CD14-positive monocyte (primary cell): ENCODE results near the gene ACKR3. TPM values are rescaled to one million over a fixed set of nuclear protein-coding genes. Genes with fewer than 3 reads are reported as not detected.

ENCODE experiments used
- DNase-seq, 3 donors: peaks; one replicate each; pipeline ENCODE4 v3.0.0-alpha.2; 2011 to 2022
- H2AFZ ChIP-seq: 2 replicates; pipeline ENCODE4 v1.6.0; 2012; ENCODE audit warnings: mild to moderate bottlenecking, low read depth, low read length, inconsistent platforms; ENCODE audit not compliant: insufficient read depth, poor library complexity, severe bottlenecking
- H3K27ac ChIP-seq, 2 donors: 1 replicate in 1 of 2; 2 replicates in 1 of 2; pipeline ENCODE4 v1.5.1; 2012 to 2013; ENCODE audit warnings: low read length in 2 of 2, control low read depth in 1 of 2, inconsistent platforms in 1 of 2, low read depth in 1 of 2, mild to moderate bottlenecking in 1 of 2
- H3K27me3 ChIP-seq, 2 donors: one replicate each; pipeline versions ENCODE4 v1.6.0 to v1.6.1; 2011 to 2013; ENCODE audit warnings: low read length in 2 of 2; ENCODE audit not compliant: control insufficient read depth in 2 of 2, insufficient read depth in 2 of 2
- H3K36me3 ChIP-seq, 2 donors: replicated peaks in 1 of 2; 1 replicate in 1 of 2; 2 replicates in 1 of 2; pipeline versions ENCODE4 v1.5.1 to v1.6.1; 2012 to 2013; ENCODE audit warnings: low read length in 2 of 2, control low read depth in 1 of 2, inconsistent platforms in 1 of 2, mild to moderate bottlenecking in 1 of 2; ENCODE audit not compliant: insufficient read depth in 2 of 2, control insufficient read depth in 1 of 2
- H3K4me1 ChIP-seq, 2 donors: 1 replicate in 1 of 2; 2 replicates in 1 of 2; pipeline versions ENCODE4 v1.5.1 to v1.6.1; 2012 to 2013; ENCODE audit warnings: low read length in 2 of 2, control low read depth in 1 of 2, inconsistent platforms in 1 of 2, mild to moderate bottlenecking in 1 of 2, moderate library complexity in 1 of 2; ENCODE audit not compliant: insufficient read depth in 2 of 2, control insufficient read depth in 1 of 2
- H3K4me2 ChIP-seq: replicated peaks from 2 replicates; pipeline ENCODE3; 2012; ENCODE audit warnings: low read length, moderate library complexity, mild to moderate bottlenecking; ENCODE audit not compliant: poor library complexity, severe bottlenecking; ENCODE audit errors: extremely low read depth
- H3K4me3 ChIP-seq, 3 experiments: fragments of 200-600 bp in 1 of 3; sonication (generic) in 1 of 3; replicated peaks in 1 of 3; 1 replicate in 2 of 3; 2 replicates in 1 of 3; pipeline ENCODE4 v1.5.1; 2011 to 2013; ENCODE audit warnings: low read length in 3 of 3, mild to moderate bottlenecking in 3 of 3, control low read depth in 2 of 3, low read depth in 2 of 3, inconsistent platforms in 1 of 3, moderate library complexity in 1 of 3
- H3K79me2 ChIP-seq: 2 replicates; pipeline ENCODE4 v1.6.0; 2012; ENCODE audit warnings: mild to moderate bottlenecking, control low read depth, inconsistent platforms, low read length, moderate library complexity; ENCODE audit not compliant: insufficient read depth
- H3K9ac ChIP-seq: 2 replicates; pipeline ENCODE4 v1.6.0; 2017; ENCODE audit warnings: low read length, mild to moderate bottlenecking; ENCODE audit not compliant: insufficient read depth, poor library complexity, severe bottlenecking
- H3K9me3 ChIP-seq, 2 donors: replicated peaks in 1 of 2; 1 replicate in 1 of 2; 2 replicates in 1 of 2; pipeline versions ENCODE4 v1.5.1 to v1.6.1; 2012 to 2013; ENCODE audit warnings: low read length in 2 of 2, control low read depth in 1 of 2; ENCODE audit not compliant: control insufficient read depth in 1 of 2, insufficient read depth in 1 of 2
- H4K20me1 ChIP-seq: 2 replicates; pipeline ENCODE4 v1.6.0; 2012; ENCODE audit warnings: mild to moderate bottlenecking, low read length, control low read depth, moderate library complexity; ENCODE audit not compliant: insufficient read depth
- H3K27ac Mint-ChIP-seq, 7 donors: one replicate each; pipeline ENCODE4 v1.8.0; 2020; ENCODE audit warnings: mild to moderate bottlenecking in 7 of 7, mixed read lengths in 7 of 7, moderate library complexity in 6 of 7, inconsistent platforms in 2 of 7
- H3K27me3 Mint-ChIP-seq, 3 donors: one replicate each; pipeline ENCODE4 v1.8.0; 2021 to 2022; ENCODE audit warnings: low read depth in 3 of 3, mild to moderate bottlenecking in 3 of 3, mixed read lengths in 3 of 3, moderate library complexity in 3 of 3, inconsistent platforms in 1 of 3
- H3K36me3 Mint-ChIP-seq, 2 donors: one replicate each; pipeline ENCODE4 v1.8.0; 2020; ENCODE audit warnings: mixed read lengths in 2 of 2, inconsistent platforms in 1 of 2, mild to moderate bottlenecking in 1 of 2
- H3K4me1 Mint-ChIP-seq: one replicate; pipeline ENCODE4 v1.8.0; 2020; ENCODE audit warnings: mild to moderate bottlenecking, mixed read lengths
- H3K4me3 Mint-ChIP-seq, 2 donors: one replicate each; pipeline ENCODE4 v1.8.0; 2020; ENCODE audit warnings: mild to moderate bottlenecking in 2 of 2, mixed read lengths in 2 of 2, moderate library complexity in 1 of 2
- H3K9me3 Mint-ChIP-seq, 7 donors: one replicate each; pipeline ENCODE4 v1.8.0; 2020 to 2022; ENCODE audit warnings: mixed read lengths in 7 of 7, mild to moderate bottlenecking in 6 of 7, moderate library complexity in 6 of 7, inconsistent platforms in 2 of 7
- WGBS: methylation state at CpG from one replicate; pipeline ENCODE4 v1.1.5; 2013; ENCODE audit warnings: missing lambda C conversion rate; ENCODE audit not compliant: insufficient coverage; 5-methylcytosine and 5-hydroxymethylcytosine counted together
- intact Hi-C, 2 donors: fragments of 100-400 bp; cut with micrococcal nuclease; formaldehyde crosslinking; loops; one replicate each; pipeline versions ENCODE4 v1.15.0 to v1.15.1; 2023
- polyA plus RNA-seq, 3 donors: library from polyadenylated mRNA; depleted of rRNA in 1 of 3; unstranded in 2 of 3; stranded (reverse) in 1 of 3; fragments of 300-500 nt in 2 of 3; fragments of >200 nt in 1 of 3; fragmentation: Illumina TruSeq in 2 of 3; gene quantifications; 1 replicate in 2 of 3; 2 replicates in 1 of 3; pipeline ENCODE4 v1.2.3, GENCODE V29; 2012 to 2021
- TF ChIP-seq, protein P1 (sequence below): fragments of 200-600 bp; IDR thresholded peaks from one replicate; pipeline ENCODE4 v1.8.0; 2022; ENCODE audit warnings: antibody characterized with exemption, mild to moderate bottlenecking

The ACKR3 gene
- polyA plus RNA-seq, 3 donors = 0.41 to 13.3 (median 0.79) TPM

DNA sequence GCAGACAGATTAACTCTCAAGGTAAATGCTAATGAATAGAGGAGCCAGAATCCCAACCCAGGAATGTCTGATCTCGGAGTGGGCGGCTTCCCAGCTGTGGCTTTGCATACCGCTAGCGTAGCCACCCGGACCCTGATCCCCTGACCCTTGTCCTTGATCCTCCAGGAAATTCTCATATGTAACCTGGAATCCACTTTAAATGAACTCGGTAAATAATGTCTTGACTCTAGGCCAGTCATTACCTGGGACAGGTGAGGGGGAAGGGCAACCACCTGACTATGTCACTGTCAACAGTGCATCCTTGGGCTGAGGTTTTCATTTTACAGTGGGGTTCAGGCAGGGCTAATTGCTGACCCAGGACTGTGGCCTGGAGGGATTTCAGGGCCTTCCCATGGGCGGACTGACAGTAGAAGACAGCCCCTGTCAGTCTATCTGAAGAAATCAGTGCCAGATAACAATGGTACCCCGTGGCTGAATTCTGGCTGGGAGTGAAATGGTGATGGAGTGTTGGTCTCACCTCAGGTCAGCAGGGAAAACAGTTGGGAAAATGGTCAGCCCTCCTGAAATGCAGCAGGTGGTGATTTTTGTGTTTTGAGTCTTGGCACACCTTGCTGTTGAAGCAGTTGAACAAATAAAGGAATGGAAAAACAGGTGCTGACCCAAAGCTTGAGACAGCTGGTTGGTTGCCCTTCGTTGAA lies 9.6 kb downstream of the ACKR3 start:
- H3K4me1 ChIP-seq = no peaks in the 10 kb centered on the region
- H2AFZ ChIP-seq = no peak overlapping the region
- TF ChIP-seq, protein P1, sequence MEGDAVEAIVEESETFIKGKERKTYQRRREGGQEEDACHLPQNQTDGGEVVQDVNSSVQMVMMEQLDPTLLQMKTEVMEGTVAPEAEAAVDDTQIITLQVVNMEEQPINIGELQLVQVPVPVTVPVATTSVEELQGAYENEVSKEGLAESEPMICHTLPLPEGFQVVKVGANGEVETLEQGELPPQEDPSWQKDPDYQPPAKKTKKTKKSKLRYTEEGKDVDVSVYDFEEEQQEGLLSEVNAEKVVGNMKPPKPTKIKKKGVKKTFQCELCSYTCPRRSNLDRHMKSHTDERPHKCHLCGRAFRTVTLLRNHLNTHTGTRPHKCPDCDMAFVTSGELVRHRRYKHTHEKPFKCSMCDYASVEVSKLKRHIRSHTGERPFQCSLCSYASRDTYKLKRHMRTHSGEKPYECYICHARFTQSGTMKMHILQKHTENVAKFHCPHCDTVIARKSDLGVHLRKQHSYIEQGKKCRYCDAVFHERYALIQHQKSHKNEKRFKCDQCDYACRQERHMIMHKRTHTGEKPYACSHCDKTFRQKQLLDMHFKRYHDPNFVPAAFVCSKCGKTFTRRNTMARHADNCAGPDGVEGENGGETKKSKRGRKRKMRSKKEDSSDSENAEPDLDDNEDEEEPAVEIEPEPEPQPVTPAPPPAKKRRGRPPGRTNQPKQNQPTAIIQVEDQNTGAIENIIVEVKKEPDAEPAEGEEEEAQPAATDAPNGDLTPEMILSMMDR = no peak
- Mint-ChIP-seq H3K4me3 (no peak overlapping the region), H3K4me1 (no peaks in the 10 kb centered on the region), H3K27me3 (no peaks in the 10 kb centered on the region), H3K27ac (peak overlapping the region in 1 of 7 donors; percentile 13), H3K9me3 (peaks cover 0 to 2% (median 0%) of the 10 kb centered on the region in 7 donors), H3K36me3 (peaks cover 24 to 28% of the 10 kb centered on the region in 2 donors)
- H3K79me2 ChIP-seq = no peaks in the 10 kb centered on the region
- DNase-seq = no peak
- WGBS = 86% methylated on average over 4 of the region's 9 CpGs
- peaks cover 5 to 14% of the 10 kb centered on the region in 2 donors for H3K36me3 ChIP-seq
- H3K9ac ChIP-seq = no peak overlapping the region
- no peaks in the 10 kb centered on the region for H4K20me1 ChIP-seq
- H3K4me3 ChIP-seq = no peak overlapping the region
- H3K27ac ChIP-seq = no peak overlapping the region
- H3K4me2 ChIP-seq = no peak overlapping the region
- no peaks in the 10 kb centered on the region for H3K9me3 ChIP-seq
- H3K27me3 ChIP-seq = no peaks in the 10 kb centered on the region
- intact Hi-C loops = no loop called here

DNA sequence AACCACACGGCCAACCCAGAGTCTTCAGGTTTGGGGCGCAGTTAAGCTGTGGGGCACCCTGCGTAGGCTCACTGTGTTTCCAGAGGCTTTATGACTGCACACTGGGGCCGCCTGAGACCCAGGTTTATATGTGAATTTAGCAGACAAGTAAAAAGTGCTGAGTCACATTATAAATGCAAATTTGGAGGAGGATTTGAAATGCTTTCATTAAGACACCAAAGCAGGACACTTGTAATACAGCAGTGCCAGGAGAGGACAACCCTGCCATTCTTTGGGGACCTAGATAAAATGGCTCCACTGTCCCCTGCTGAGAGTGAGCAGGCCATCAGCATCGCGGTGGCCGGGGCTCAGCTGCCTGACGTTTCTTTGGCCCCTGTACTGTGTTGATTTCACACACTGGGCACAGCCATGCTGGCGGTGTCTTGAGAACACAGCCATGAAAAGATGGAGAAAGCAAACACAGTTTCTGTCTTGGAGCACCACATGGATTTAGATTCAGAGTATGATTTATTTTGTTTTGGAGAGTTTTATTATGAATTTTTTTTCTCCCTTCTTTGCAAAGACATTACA lies 10.2 kb downstream of the ACKR3 start:
- no peaks in the 10 kb centered on the region for H3K27me3 ChIP-seq
- no peak overlapping the region for H3K4me3 ChIP-seq
- Mint-ChIP-seq H3K27ac (peak overlapping the region in 1 of 7 donors; percentile 38), H3K36me3 (peaks cover 24 to 25% of the 10 kb centered on the region in 2 donors), H3K9me3 (peaks cover 0 to 2% (median 0%) of the 10 kb centered on the region in 7 donors), H3K4me3 (no peak overlapping the region), H3K4me1 (no peaks in the 10 kb centered on the region), H3K27me3 (no peaks in the 10 kb centered on the region)
- no peaks in the 10 kb centered on the region for H3K4me1 ChIP-seq
- no peaks in the 10 kb centered on the region for H3K79me2 ChIP-seq
- H2AFZ ChIP-seq = no peak overlapping the region
- no peak overlapping the region for H3K9ac ChIP-seq
- H3K27ac ChIP-seq = no peak overlapping the region
- TF ChIP-seq, protein P1 = no peak
- H3K36me3 ChIP-seq = peaks cover 5 to 14% of the 10 kb centered on the region in 2 donors
- H3K9me3 ChIP-seq = no peaks in the 10 kb centered on the region
- WGBS = 93% methylated on average over 8 of the region's 9 CpGs
- intact Hi-C loops = no loop called here
- H3K4me2 ChIP-seq = no peak overlapping the region
- no peaks in the 10 kb centered on the region for H4K20me1 ChIP-seq
- DNase-seq = no peak
